CD4-positive, alpha-beta T cell treated with Interferon gamma for 1 hour (primary cell): ENCODE results near the gene RPS6KL1.

ENCODE experiments used
- DNase-seq: peaks from one replicate; pipeline ENCODE4 v3.0.0-alpha.2; 2020

Gene RPS6KL1

GRCh38 chr14:74881431-74882102, 41.5 kb downstream of the RPS6KL1 start, which contains the start of gene DLST:
DLST (plus strand) TSS chr14:74881916; CDS start chr14:74881954, 38 bp downstream.
- peak; percentile 80 for DNase-seq

- no peak for DNase-seq
Measured at GRCh38 chr14:74879427-74880182, 43.5 kb downstream of the RPS6KL1 start.

GRCh38 chr14:74875941-74876913, 46.8 kb downstream of the RPS6KL1 start, which contains the start of gene PROX2:
PROX2 (minus strand) TSS chr14:74876145; CDS start chr14:74863834, 12,311 bp downstream.
- DNase-seq, result peak; percentile 6

- no peak for DNase-seq
Measured at GRCh38 chr14:74875204-74875603, 47.9 kb downstream of the RPS6KL1 start.

GRCh38 chr14:74871819-74872218, 51.2 kb downstream of the RPS6KL1 start:
- no peak for DNase-seq

GRCh38 chr14:74868739-74869138, 54.3 kb downstream of the RPS6KL1 start:
- DNase-seq, result no peak

GRCh38 chr14:74867673-74868072, 55.4 kb downstream of the RPS6KL1 start:
- DNase-seq, result peak; percentile 18

- no peak for DNase-seq
Measured at GRCh38 chr14:74866708-74867389, 56.2 kb downstream of the RPS6KL1 start.

GRCh38 chr14:74865156-74865555, 57.9 kb downstream of the RPS6KL1 start:
- no peak for DNase-seq

GRCh38 chr14:74864198-74864597, 58.9 kb downstream of the RPS6KL1 start:
- DNase-seq, result no peak

- DNase-seq, result peak; percentile 1
Measured at GRCh38 chr14:74863274-74863673, 59.8 kb downstream of the RPS6KL1 start.

GRCh38 chr14:74861734-74862090, 61.3 kb downstream of the RPS6KL1 start:
- DNase-seq, result no peak

- DNase-seq, result peak; percentile 80
Measured at GRCh38 chr14:74860899-74861733, 61.9 kb downstream of the RPS6KL1 start.

- DNase-seq, result no peak
Measured at GRCh38 chr14:74859757-74860552, 63.1 kb downstream of the RPS6KL1 start.

- no peak for DNase-seq
Measured at GRCh38 chr14:74858022-74858421, 65.0 kb downstream of the RPS6KL1 start.

- no peak for DNase-seq
Measured at GRCh38 chr14:74856366-74856765, 66.7 kb downstream of the RPS6KL1 start.

- no peak for DNase-seq
Measured at GRCh38 chr14:74855945-74856344, 67.1 kb downstream of the RPS6KL1 start.

GRCh38 chr14:74855021-74855420, 68.0 kb downstream of the RPS6KL1 start:
- DNase-seq, result no peak
